SK-N-SH (cell line): ENCODE data around the gene GRIK1. TPM values are rescaled to one million over a fixed set of nuclear protein-coding genes. Genes with fewer than 3 reads are reported as not detected.

Source experiments
- CTCF ChIA-PET: fragments of 300-600, 350-600 bp; formaldehyde crosslinking; extraction: SDS; loops from one replicate; lab custom pipeline; 2021; lab: Yijun Ruan, JAX
- POLR2A ChIA-PET: fragments of 350-600 bp; sonication (Branson Sonifier 250); formaldehyde crosslinking; extraction: SDS; loops from one replicate; lab custom pipeline; 2020; ENCODE audit warnings: antibody characterized with exemption, inconsistent platforms; lab: Yijun Ruan, JAX
- DNase-seq: peaks from one replicate; pipeline ENCODE4 v3.0.0; 2012
- H2AFZ ChIP-seq: fragments of 200-600 bp; sonication (generic); 2 replicates; pipeline ENCODE4 v1.8.1; 2016; ENCODE audit warnings: antibody characterized with exemption, mild to moderate bottlenecking, low read depth
- H3F3A ChIP-seq: fragments of 200-600 bp; sonication (generic); replicated peaks from 2 replicates; pipeline ENCODE3; 2016; ENCODE audit warnings: antibody characterized with exemption, mild to moderate bottlenecking; ENCODE audit not compliant: insufficient read depth
- H3K27ac ChIP-seq, 2 experiments: fragments of 200-500 bp in 1 of 2; fragments of 200-600 bp in 1 of 2; sonication (Bioruptor generic) in 1 of 2; sonication (generic), shearing (Covaris generic) in 1 of 2; 2 replicates each; pipeline versions ENCODE4 v1.5.1 to v1.6.1; 2014 to 2016; ENCODE audit warnings: low read depth in 2 of 2, inconsistent platforms in 1 of 2, low read length in 1 of 2, mild to moderate bottlenecking in 1 of 2, mixed read lengths in 1 of 2
- H3K27me3 ChIP-seq: fragments of 200-600 bp; sonication (generic), shearing (Covaris generic); 2 replicates; pipeline ENCODE4 v1.6.1; 2016; ENCODE audit warnings: mixed run types; ENCODE audit not compliant: insufficient read depth
- H3K36me3 ChIP-seq, 2 experiments: fragments of 200-500 bp in 1 of 2; fragments of 200-600 bp in 1 of 2; sonication (Bioruptor generic) in 1 of 2; sonication (generic) in 1 of 2; replicated peaks in 1 of 2; 2 replicates each; pipeline versions ENCODE3 to v1.5.1; 2014 to 2016; ENCODE audit warnings: low read length in 1 of 2, mild to moderate bottlenecking in 1 of 2; ENCODE audit not compliant: insufficient read depth in 2 of 2, control insufficient read depth in 1 of 2
- H3K4me1 ChIP-seq, 2 experiments: fragments of 200-500 bp in 1 of 2; fragments of 200-600 bp in 1 of 2; sonication (Bioruptor generic) in 1 of 2; sonication (generic), shearing (Covaris generic) in 1 of 2; 2 replicates each; pipeline versions ENCODE4 v1.5.1 to v1.6.1; 2014 to 2016; ENCODE audit warnings: low read depth in 1 of 2, low read length in 1 of 2, mixed run types in 1 of 2; ENCODE audit not compliant: insufficient read depth in 2 of 2, control insufficient read depth in 1 of 2
- H3K4me2 ChIP-seq: fragments of 200-600 bp; sonication (generic), shearing (Covaris generic); 2 replicates; pipeline ENCODE4 v1.6.1; 2017; ENCODE audit warnings: mixed run types
- H3K4me3 ChIP-seq, 2 experiments: fragments of 200-500 bp in 1 of 2; fragments of 200-600 bp in 1 of 2; sonication (Bioruptor generic) in 1 of 2; sonication (generic), shearing (Covaris generic) in 1 of 2; 2 replicates each; pipeline versions ENCODE4 v1.5.1 to v1.8.1; 2014 to 2016; ENCODE audit warnings: low read depth in 2 of 2, inconsistent platforms in 1 of 2, low read length in 1 of 2, mild to moderate bottlenecking in 1 of 2, mixed read lengths in 1 of 2, moderate library complexity in 1 of 2
- H3K79me2 ChIP-seq: fragments of 200-600 bp; sonication (generic); 2 replicates; pipeline ENCODE4 v1.8.1; 2017; ENCODE audit warnings: mild to moderate bottlenecking; ENCODE audit not compliant: insufficient read depth
- H3K9ac ChIP-seq: fragments of 200-600 bp; sonication (generic); 2 replicates; pipeline ENCODE4 v1.6.1; 2017; ENCODE audit warnings: mixed run types
- H3K9me2 ChIP-seq: fragments of 200-600 bp; sonication (generic); 2 replicates; pipeline ENCODE4 v1.6.1; 2017; ENCODE audit warnings: mixed run types
- H3K9me3 ChIP-seq: fragments of 200-600 bp; sonication (generic); 2 replicates; pipeline ENCODE4 v1.6.1; 2017; ENCODE audit warnings: mixed run types, mild to moderate bottlenecking, moderate library complexity
- H4K20me1 ChIP-seq: fragments of 200-600 bp; sonication (generic); 2 replicates; pipeline ENCODE4 v1.6.1; 2017; ENCODE audit warnings: mild to moderate bottlenecking, mixed run types; ENCODE audit not compliant: insufficient read depth
- CHD2 ChIP-seq: fragments of 150-350 bp; IDR thresholded peaks from 2 replicates; pipeline ENCODE4 v1.6.1; 2018; ENCODE audit warnings: low read length; ENCODE audit not compliant: partially characterized antibody
- ELF1 ChIP-seq: IDR thresholded peaks from 2 replicates; pipeline ENCODE4 v1.4.0; 2012
- EP300 ChIP-seq, 2 experiments: IDR thresholded peaks; 2 replicates each; pipeline versions ENCODE4 v1.4.0 to v1.6.1; 2012; ENCODE audit warnings: borderline replicate concordance in 1 of 2, low read depth in 1 of 2, low read length in 1 of 2
- EZH2phosphoT487 ChIP-seq: fragments of 200-600 bp; sonication (generic); IDR thresholded peaks from 2 replicates; pipeline ENCODE4 v1.6.1; 2017; ENCODE audit warnings: low read depth, mixed run types, mild to moderate bottlenecking, antibody characterized with exemption, moderate library complexity, borderline replicate concordance
- FOXM1 ChIP-seq: IDR thresholded peaks from 2 replicates; pipeline ENCODE4 v1.4.0; 2012; ENCODE audit warnings: low read depth, mild to moderate bottlenecking
- GABPA ChIP-seq: IDR thresholded peaks from 2 replicates; pipeline ENCODE4 v1.4.0; 2012; ENCODE audit warnings: low read depth, mild to moderate bottlenecking
- MEF2A ChIP-seq: IDR thresholded peaks from 2 replicates; pipeline ENCODE4 v1.4.0; 2012; ENCODE audit warnings: low read depth, borderline replicate concordance
- NRF1 ChIP-seq: IDR thresholded peaks from 2 replicates; pipeline ENCODE4 v1.6.1; 2012; ENCODE audit warnings: low read depth, mild to moderate bottlenecking, low read length
- TAF1 ChIP-seq: IDR thresholded peaks from 2 replicates; pipeline ENCODE4 v1.6.1; 2012; ENCODE audit warnings: low read depth, mild to moderate bottlenecking, low read length, moderate library complexity, borderline replicate concordance
- TEAD4 ChIP-seq: IDR thresholded peaks from 2 replicates; pipeline ENCODE4 v1.4.0; 2012; ENCODE audit warnings: mild to moderate bottlenecking, borderline replicate concordance; ENCODE audit not compliant: insufficient read depth
- YY1 ChIP-seq: IDR thresholded peaks from 2 replicates; pipeline ENCODE4 v1.4.0; 2012; ENCODE audit warnings: low read depth, mild to moderate bottlenecking
- WGBS: methylation state at CpG from one replicate; pipeline ENCODE4 v1.1.6; 2017; ENCODE audit warnings: low lambda C conversion rate; 5-methylcytosine and 5-hydroxymethylcytosine counted together
- polyA plus RNA-seq, 3 experiments: library from polyadenylated mRNA; depleted of rRNA; stranded (reverse); fragments of >200 nt; gene quantifications; 2 replicates each; pipeline ENCODE4 v1.2.3, GENCODE V29; 2012
- TF ChIP-seq, protein P1 (sequence below): IDR thresholded peaks from 2 replicates; pipeline ENCODE4 v1.4.0; 2012; ENCODE audit warnings: low read depth, borderline replicate concordance
- TF ChIP-seq, protein P2 (sequence below): fragments of 150-350 bp; IDR thresholded peaks from 2 replicates; pipeline ENCODE4 v1.6.1; 2017; ENCODE audit warnings: antibody characterized with exemption, low read length, low read depth, borderline replicate concordance
- TF ChIP-seq, protein P3 (sequence below): IDR thresholded peaks from 2 replicates; pipeline ENCODE4; 2012

Gene GRIK1
- polyA plus RNA-seq, 1 of the 3 experiments (the other 2 are of a cell fraction): not detected

DNA sequence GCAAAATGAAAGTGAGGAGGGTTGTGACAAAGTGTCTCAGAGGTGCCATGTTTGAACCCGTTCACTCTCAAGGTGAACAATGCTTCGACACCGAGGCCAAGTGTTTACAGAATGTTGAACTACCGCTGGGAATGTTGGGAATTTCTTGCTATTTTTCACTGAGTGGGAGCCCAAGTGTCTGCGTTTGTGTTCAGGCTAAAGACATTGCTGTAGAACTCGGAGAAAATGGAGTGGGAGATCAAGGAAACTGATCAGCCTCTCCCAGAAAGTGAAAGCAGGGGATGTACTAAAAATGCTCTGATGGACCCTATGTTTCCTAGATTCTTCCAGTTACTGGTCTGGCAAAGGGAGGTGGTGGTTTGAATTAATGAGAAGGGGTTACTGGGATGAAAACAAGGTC is 433.6 kb downstream of the GRIK1 start:
- Histone ChIP-seq H3F3A (peaks cover 6% of the 10 kb centered on the region), H2AFZ (no peak overlapping the region), H3K9ac (no peak overlapping the region), H3K9me3 (no peaks in the 10 kb centered on the region), H3K4me2 (no peak overlapping the region), H3K27ac (no peak overlapping the region), H4K20me1 (no peaks in the 10 kb centered on the region), H3K27me3 (no peaks in the 10 kb centered on the region), H3K4me1 (no peaks in the 10 kb centered on the region), H3K9me2 (no peaks in the 10 kb centered on the region), H3K79me2 (no peaks in the 10 kb centered on the region), H3K36me3 (no peaks in the 10 kb centered on the region), H3K4me3 (no peak overlapping the region)
- CTCF ChIA-PET: interaction anchor here (1.5 kb wide), 1 partner anchor 9 kb away, joined by 3 read pairs; no protein-coding TSS in a partner anchor
- no peak for TF ChIP-seq EZH2phosphoT487
- TF ChIP-seq MEF2A: no peak
- TF ChIP-seq, protein P1, sequence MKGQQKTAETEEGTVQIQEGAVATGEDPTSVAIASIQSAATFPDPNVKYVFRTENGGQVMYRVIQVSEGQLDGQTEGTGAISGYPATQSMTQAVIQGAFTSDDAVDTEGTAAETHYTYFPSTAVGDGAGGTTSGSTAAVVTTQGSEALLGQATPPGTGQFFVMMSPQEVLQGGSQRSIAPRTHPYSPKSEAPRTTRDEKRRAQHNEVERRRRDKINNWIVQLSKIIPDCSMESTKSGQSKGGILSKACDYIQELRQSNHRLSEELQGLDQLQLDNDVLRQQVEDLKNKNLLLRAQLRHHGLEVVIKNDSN: no peak
- WGBS: 48% methylated on average over 6 of the region's 6 CpGs
- POLR2A ChIA-PET: no interaction called here
- no peak for DNase-seq

DNA sequence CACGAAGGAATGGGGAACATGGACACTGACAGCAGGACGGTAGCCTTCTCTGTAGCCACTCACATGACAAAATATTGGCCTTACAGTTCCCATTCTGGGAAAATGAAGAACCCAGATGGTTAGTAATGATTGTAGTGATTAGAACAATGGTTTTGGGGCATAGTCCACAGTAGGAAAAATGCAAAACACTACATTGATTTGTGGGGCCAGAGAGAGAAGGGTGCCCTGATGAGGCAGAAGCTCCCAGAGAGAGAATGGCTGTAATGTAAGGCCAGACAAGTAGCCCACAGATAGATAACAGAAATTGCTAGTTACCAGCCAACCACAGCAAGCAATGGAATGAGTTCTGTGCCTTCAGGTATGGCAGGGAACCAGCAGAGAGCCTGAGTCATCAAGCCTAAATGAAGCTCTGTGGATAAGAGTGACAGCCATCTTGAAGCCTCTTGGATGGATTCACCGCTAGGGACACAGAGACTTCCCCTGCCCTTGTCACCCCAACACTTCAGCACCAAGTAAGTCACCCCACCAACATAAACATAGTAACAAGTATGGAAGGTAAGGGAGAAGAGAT is 435.0 kb downstream of the GRIK1 start:
- Histone ChIP-seq H3K9ac (no peak overlapping the region), H3K4me2 (no peak overlapping the region), H3K36me3 (no peaks in the 10 kb centered on the region), H3K4me3 (no peak overlapping the region), H2AFZ (no peak overlapping the region), H4K20me1 (no peaks in the 10 kb centered on the region), H3K79me2 (no peaks in the 10 kb centered on the region), H3K27ac (no peak overlapping the region), H3K9me3 (no peaks in the 10 kb centered on the region), H3F3A (peaks cover 6% of the 10 kb centered on the region), H3K27me3 (no peaks in the 10 kb centered on the region), H3K9me2 (no peaks in the 10 kb centered on the region), H3K4me1 (no peaks in the 10 kb centered on the region)
- WGBS: 62% methylated on average over 3 of the region's 3 CpGs
- ChIA-PET POLR2A (no interaction called here), CTCF (no interaction called here)
- TF ChIP-seq EP300 (IDR thresholded peaks at IDR 0.05; ENCODE audit: borderline replicate concordance in 1 of 2, low read depth in 1 of 2, low read length in 1 of 2): no peak
- no peak for TF ChIP-seq YY1
- TF ChIP-seq TAF1: no peak
- TF ChIP-seq, protein P2, sequence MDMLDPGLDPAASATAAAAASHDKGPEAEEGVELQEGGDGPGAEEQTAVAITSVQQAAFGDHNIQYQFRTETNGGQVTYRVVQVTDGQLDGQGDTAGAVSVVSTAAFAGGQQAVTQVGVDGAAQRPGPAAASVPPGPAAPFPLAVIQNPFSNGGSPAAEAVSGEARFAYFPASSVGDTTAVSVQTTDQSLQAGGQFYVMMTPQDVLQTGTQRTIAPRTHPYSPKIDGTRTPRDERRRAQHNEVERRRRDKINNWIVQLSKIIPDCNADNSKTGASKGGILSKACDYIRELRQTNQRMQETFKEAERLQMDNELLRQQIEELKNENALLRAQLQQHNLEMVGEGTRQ: no peak
- TF ChIP-seq NRF1: no peak
- no peak for TF ChIP-seq ELF1
- TF ChIP-seq EZH2phosphoT487: no peak
- no peak for TF ChIP-seq CHD2
- TF ChIP-seq FOXM1: no peak
- TF ChIP-seq TEAD4: no peak
- no peak for TF ChIP-seq GABPA
- TF ChIP-seq, protein P3, sequence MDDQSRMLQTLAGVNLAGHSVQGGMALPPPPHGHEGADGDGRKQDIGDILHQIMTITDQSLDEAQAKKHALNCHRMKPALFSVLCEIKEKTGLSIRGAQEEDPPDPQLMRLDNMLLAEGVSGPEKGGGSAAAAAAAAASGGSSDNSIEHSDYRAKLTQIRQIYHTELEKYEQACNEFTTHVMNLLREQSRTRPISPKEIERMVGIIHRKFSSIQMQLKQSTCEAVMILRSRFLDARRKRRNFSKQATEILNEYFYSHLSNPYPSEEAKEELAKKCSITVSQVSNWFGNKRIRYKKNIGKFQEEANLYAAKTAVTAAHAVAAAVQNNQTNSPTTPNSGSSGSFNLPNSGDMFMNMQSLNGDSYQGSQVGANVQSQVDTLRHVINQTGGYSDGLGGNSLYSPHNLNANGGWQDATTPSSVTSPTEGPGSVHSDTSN: no peak
- no peak for DNase-seq
